ENCODE results near the gene SRSF3.
"Not testable (repeated sequence)": the region's sequence is repeated elsewhere in the genome, so short reads cannot be mapped to it uniquely, and the experiment has no call there.

The SRSF3 gene

DNA sequence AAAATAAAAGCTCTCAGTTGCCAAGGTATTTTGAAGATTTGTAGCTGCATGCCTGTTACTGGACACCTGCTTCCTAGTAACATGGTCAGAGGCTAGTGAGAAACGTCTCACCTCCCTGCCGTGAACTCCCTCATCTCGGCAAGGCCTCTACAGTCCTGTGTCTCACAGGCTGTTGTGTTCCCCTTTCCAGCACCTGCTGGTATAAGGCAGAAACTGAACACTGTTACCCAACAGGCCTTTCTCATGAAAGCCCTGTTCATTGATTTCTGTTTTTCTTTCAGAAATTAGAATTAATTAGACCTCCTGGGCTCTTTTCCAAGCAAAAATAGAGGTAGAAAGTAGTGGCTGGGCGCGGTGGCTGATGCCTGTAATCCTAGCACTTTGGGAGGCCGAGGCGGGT is 17.6 kb upstream of the SRSF3 start:
- DNase-seq, result no peak

DNA sequence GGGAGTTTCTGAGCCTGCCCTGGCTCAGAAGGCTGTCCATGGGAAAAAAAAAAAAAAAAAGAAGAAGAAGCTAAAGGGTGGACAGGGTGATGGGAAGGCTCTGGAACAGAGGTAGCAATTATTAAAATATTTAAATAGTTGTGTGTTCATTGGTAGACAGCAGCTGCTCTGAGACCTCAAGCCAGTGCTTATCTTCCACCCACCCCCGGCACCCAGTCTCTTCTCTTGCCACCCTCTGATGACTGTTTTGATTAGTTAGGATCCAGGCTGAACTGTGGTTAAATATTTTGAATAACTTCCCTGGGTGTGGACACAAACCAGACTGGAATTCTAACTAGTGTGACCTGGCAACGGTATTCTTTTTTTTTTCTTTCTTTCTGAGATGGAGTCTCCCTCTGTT is 16.9 kb upstream of the SRSF3 start:
- no peak for DNase-seq

DNA sequence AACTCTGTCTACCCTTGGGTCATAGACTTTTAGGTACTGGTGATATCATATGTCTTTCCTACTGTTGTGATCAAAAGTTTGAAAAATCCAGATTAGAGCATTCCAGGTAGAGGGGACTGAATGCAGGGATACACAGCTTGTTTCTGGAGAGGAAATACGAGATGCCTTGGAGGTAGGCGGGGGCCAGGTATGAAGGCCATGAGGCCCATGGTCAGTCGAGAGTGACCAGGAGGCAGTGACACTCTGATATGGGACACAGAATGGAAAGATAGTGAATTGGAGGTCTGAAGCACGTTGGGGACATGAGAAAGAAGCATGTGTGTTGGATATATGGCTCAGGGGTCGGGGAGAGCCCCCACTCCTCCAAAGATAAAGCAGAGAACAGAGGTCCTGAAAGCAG is 16.1 kb upstream of the SRSF3 start:
- no peak for DNase-seq

GRCh38 chr6:36578431-36578830 is 15.7 kb upstream of the SRSF3 start:
- no peak for DNase-seq

- no peak for DNase-seq
Measured at GRCh38 chr6:36580184-36580526, 14.0 kb upstream of the SRSF3 start.

GRCh38 chr6:36581716-36582115 is 12.4 kb upstream of the SRSF3 start:
- DNase-seq, result no peak

GRCh38 chr6:36586606-36587005 is 7.6 kb upstream of the SRSF3 start:
- no peak for DNase-seq

DNA sequence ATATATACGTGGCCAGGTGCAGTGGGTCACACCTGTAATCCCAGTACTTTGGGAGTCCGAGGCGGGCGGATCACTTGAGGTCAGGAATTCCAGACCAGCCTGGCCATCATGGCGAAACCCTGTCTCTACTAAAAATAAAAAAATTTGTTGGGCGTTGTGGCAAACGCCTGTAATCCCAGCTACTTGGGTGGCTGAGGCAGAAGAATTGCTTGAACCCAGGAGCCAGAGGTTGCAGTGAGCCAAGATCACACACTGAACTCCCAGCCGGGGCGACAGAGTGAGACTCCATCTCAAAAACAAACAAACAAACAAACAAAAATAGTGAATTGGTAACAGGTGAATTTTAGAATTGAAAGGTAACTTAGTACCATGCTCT is 5.1 kb upstream of the SRSF3 start:
- DNase-seq, result not testable (repeated sequence)

GRCh38 chr6:36590237-36590636 is 3.9 kb upstream of the SRSF3 start:
- DNase-seq, result no peak

DNA sequence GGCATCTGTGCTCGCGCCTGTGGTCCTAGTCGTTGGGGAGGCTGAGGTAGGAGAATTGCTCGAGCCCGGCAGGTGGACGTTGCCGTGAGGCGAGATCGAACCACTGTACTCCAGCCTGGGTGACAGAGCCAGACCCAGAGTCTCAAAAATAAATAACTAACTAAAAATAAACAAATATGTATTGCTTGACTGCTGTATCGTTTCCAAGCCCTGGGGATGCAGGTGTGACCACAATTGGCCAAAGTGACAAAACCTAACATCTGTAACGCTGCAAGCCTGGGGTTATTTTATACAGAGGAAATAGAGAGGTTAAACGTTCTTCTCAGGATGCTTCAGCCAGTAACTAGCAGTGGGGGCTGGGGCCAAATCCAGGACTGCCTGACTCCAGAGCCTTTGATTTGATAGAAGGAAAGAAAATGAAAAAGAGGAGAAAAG is 1.9 kb upstream of the SRSF3 start:
- peak; percentile 12 for DNase-seq

DNA sequence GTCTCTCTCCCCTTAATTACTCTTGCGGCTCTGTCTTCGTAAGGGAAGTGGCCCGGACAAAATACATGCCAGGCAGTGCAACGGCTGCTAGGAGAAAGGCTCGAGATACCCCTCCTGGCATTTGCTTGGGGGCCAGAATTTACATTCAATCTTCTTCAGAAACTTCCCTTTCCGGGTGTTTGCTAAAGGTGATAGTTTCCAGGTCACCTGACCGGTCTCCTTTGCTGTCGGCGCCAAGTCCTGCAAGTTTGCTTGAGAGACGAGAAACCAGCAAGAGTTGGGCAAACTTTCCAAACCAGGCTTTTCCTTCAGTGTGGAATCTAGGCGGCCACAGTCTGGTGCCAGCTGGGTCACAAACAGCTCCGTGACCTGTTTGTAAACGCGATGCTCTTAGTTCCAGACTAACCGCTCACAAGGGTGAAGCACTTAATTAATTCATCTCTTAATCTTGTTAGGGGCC is 563 bp upstream of the SRSF3 start:
- DNase-seq, result peak; percentile 37

DNA sequence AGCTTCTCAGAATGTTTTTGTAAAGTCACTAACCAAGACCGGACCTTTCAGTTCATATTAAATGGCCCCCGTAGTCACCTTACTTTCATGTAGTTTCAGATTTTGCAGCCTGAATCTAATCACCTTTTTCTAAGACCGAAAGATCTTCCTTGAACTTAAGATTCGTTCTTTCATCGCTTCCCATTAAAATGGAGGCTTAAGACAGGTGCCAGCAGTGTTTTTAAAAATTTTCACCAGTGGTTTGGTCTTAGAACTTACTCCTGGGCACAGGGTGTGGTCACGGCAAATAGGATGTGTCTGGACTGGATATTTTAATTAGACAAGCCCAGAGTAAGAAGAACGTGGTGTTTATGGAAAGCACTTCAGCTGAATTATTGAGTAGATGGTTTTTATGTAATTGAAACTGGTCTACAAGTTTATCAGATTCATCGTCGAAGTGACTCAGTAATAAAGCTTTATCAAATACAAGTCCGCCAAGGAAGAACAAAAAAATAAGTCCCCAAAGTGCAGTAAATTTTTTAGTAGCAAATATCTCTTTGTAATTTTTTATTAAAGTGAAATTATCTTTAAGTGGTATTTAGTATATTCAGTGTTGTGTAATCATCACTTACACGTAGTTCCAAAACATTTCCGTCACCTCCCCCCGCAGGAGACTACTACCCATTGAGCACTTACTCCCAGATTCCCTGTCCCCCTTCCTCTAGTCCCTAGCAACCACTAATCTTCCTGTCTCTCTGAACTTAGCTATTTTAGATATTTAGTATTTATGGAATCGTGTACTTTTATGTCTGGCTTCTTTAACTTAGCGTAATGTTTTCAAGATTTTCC is 868 bp downstream of the SRSF3 start:
- no peak for DNase-seq

GRCh38 chr6:36596356-36596755 is 2.2 kb downstream of the SRSF3 start:
- DNase-seq, result no peak

DNA sequence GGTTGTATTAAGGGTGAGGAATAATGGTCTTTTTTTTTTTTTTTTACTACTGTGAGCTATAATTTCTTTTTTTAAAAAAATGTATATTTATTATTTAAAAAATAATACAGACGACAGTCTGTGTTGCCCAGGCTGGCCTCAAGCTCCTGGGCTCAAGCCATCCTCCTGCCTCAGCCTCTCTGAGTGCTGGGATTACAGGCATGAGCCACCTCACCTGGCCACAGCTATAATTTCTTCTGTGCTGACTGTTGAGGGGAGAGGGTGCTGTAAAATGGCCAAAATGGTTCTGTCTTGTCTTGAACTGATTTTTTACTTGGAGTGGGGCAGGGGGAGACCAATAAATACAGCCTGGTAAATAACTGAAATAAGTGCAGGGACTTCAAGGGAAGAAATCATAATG is 3.6 kb downstream of the SRSF3 start:
- DNase-seq, result no peak

- no peak for DNase-seq
Measured at GRCh38 chr6:36598326-36598725, 4.2 kb downstream of the SRSF3 start.

GRCh38 chr6:36598739-36599318 is 4.7 kb downstream of the SRSF3 start:
- no peak for DNase-seq

- DNase-seq, result peak; percentile 56
Measured at GRCh38 chr6:36599791-36600209, 5.6 kb downstream of the SRSF3 start.

DNA sequence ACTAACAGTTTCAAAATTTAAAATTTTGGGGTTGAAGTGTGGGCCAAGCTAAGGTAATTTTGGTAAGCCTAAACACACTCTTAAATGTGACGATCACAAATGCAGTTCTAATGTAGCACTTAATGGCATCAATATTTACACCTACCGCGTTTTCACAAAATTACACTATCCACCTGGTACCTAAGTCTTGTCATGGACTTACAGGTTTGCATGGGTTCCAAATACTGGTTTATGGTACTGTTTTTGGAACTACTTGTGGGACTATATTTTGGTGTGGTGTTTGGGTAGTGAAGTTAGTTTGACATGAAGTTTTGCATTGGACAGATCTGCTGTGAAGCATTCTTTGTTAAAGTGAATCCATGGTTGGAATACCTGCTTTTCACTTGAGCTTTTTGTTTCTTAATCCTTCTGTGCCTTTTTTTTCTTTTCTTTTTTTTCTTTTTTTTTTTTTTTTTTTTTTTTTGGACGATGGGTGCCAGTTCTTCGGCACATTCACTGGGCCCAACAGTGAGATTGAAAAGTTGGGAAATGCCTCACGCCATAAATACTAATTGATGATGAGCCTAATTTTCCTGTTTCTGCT is 6.5 kb downstream of the SRSF3 start:
- DNase-seq, result no peak

GRCh38 chr6:36601818-36602217 is 7.7 kb downstream of the SRSF3 start:
- DNase-seq, result not testable (repeated sequence)

DNA sequence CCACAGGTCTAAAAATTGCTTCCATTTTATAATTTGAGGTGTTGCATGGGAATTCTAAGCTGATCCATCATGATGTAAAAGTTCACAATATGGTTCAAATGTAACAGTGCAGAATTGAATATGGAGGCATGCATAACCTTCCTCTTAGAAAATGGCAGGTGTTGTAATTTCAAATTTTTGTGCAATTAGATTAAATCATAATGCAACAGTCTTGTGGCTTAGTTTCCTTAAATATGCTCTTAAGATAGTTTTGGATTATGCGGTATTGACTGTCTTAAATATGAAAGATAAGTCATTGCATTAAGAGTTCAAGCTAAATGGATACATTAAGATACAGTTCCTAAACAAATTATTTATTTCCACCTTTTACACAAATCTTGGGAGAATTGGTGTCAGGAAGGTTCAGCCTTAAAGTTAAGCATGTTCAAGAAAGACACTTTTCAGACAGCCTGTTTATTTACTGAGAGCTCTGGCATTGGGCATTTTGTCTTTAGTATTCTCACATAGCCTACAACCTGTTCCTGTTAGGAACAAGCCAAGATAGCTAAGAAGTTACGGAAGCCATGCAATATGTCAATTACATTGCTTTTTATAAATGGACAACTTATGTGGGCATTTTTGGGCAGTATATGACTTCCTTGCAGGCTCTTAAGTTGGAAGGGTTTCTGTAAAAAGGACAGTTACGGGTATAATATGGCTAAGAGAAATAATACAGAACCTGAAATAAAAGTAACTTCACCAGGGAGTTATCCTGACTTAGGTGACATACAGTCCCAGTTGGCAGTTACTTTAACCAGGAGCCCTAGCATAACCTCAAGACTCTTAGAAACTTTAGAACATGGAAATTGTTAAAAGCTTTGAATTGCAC is 9.3 kb downstream of the SRSF3 start:
- no peak for DNase-seq

GRCh38 chr6:36604090-36605060 is 10.2 kb downstream of the SRSF3 start:
- DNase-seq, result no peak

DNA sequence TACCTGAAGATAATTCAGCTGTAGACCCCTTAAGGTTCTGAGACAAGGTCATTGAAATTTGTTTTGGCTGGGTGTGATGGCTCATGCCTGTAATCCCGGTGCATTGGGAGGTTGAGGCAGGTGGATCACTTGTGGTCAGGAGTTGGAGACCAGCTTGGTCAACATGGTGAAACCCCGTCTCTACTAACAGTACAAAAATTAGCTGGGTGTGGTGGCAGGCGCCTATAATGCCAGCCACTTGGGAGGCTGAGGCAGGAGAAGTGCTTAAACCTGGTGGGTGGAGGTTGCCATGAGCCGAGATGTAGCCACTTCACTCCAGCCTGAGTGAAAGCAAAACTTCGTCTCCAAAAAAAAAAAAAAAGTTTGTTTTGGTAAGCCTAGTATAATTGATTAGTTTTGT is 11.0 kb downstream of the SRSF3 start:
- DNase-seq, result no peak
